ENCODE measurements around the gene ADNP. TPM values are rescaled to one million over a fixed set of nuclear protein-coding genes. Genes with fewer than 3 reads are reported as not detected.

Gene ADNP
- polyA plus RNA-seq, 1 donor from 2014 or later, result 78.5 TPM

GRCh38 chr20:50870561-50871161, 60.6 kb downstream of the ADNP start:
- H3K27ac ChIP-seq (ENCODE audit: low read length), result no peak overlapping the region
- no peaks in the 10 kb centered on the region for H3K79me2 ChIP-seq (replicated peaks; ENCODE audit: insufficient read depth, low read length)
- no peak overlapping the region for H2AFZ ChIP-seq (ENCODE audit: low read depth, low read length)
- peak overlapping the region; percentile 27 for H3K9ac ChIP-seq (ENCODE audit: low read length)
- H3K4me2 ChIP-seq (ENCODE audit: low read length), result no peak overlapping the region
- TF ChIP-seq TAF1 (IDR thresholded peaks at IDR 0.05; ENCODE audit: low read depth) (no peak), RAD21 (conservative IDR thresholded peaks at IDR 0.05) (no peak), EP300 (conservative IDR thresholded peaks at IDR 0.05; ENCODE audit: poor library complexity, severe bottlenecking) (no peak), REST (IDR thresholded peaks at IDR 0.05; ENCODE audit: borderline replicate concordance) (no peak)
- no peaks in the 10 kb centered on the region for H3K36me3 ChIP-seq (ENCODE audit: insufficient read depth, low read length)
- H3K9me3 ChIP-seq (ENCODE audit: low read length), result no peaks in the 10 kb centered on the region
- H3K9me2 ChIP-seq (ENCODE audit: insufficient read depth, low read length), result no peaks in the 10 kb centered on the region
- no peaks in the 10 kb centered on the region for H4K20me1 ChIP-seq (ENCODE audit: insufficient read depth)
- no peaks in the 10 kb centered on the region for H3K27me3 ChIP-seq (ENCODE audit: insufficient read depth, low read depth, low read length)
- H3F3A ChIP-seq (ENCODE audit: insufficient read depth, low read length, poor library complexity, severe bottlenecking), result no peaks in the 10 kb centered on the region
- no peak overlapping the region for H3K4me3 ChIP-seq (ENCODE audit: low read length)

- no peak overlapping the region for H3K4me3 ChIP-seq (ENCODE audit: low read length)
- TF ChIP-seq TAF1 (IDR thresholded peaks at IDR 0.05; ENCODE audit: low read depth), result no peak
- TF ChIP-seq MXI1 (conservative IDR thresholded peaks at IDR 0.05; ENCODE audit: poor library complexity, severe bottlenecking), result no peak
These were observed 62.4 kb downstream of the ADNP start for GRCh38 chr20:50868509-50869495.

GRCh38 chr20:50867805-50868204, 63.4 kb downstream of the ADNP start:
- no peaks in the 10 kb centered on the region for H3K9me2 ChIP-seq (ENCODE audit: insufficient read depth, low read length)
- no peak overlapping the region for H3K4me2 ChIP-seq (ENCODE audit: low read length)
- no peaks in the 10 kb centered on the region for H3K9me3 ChIP-seq (ENCODE audit: low read length)
- no peaks in the 10 kb centered on the region for H3K79me2 ChIP-seq (replicated peaks; ENCODE audit: insufficient read depth, low read length)
- H3K9ac ChIP-seq (ENCODE audit: low read length), result no peak overlapping the region
- no peaks in the 10 kb centered on the region for H4K20me1 ChIP-seq (ENCODE audit: insufficient read depth)
- H2AFZ ChIP-seq (ENCODE audit: low read depth, low read length), result no peak overlapping the region
- H3K36me3 ChIP-seq (ENCODE audit: insufficient read depth, low read length), result no peaks in the 10 kb centered on the region
- no peaks in the 10 kb centered on the region for H3F3A ChIP-seq (ENCODE audit: insufficient read depth, low read length, poor library complexity, severe bottlenecking)
- TF ChIP-seq RAD21 (conservative IDR thresholded peaks at IDR 0.05) (no peak), TAF1 (IDR thresholded peaks at IDR 0.05; ENCODE audit: low read depth) (no peak), MXI1 (conservative IDR thresholded peaks at IDR 0.05; ENCODE audit: poor library complexity, severe bottlenecking) (no peak), REST (IDR thresholded peaks at IDR 0.05; ENCODE audit: borderline replicate concordance) (no peak), SMC3 (conservative IDR thresholded peaks at IDR 0.05; ENCODE audit: poor library complexity) (no peak), EP300 (conservative IDR thresholded peaks at IDR 0.05; ENCODE audit: poor library complexity, severe bottlenecking) (no peak), EZH2 (IDR thresholded peaks at IDR 0.05; ENCODE audit: borderline replicate concordance, insufficient read depth, low read length, poor library complexity, severe bottlenecking) (no peak), POLR2AphosphoS5 (IDR thresholded peaks at IDR 0.05) (no peak), CTCF (IDR thresholded peaks at IDR 0.05; ENCODE audit: poor library complexity, severe bottlenecking) (no peak)
- H3K4me3 ChIP-seq (ENCODE audit: low read length), result no peak overlapping the region
- no peak overlapping the region for H3K27ac ChIP-seq (ENCODE audit: low read length)
- no peaks in the 10 kb centered on the region for H3K27me3 ChIP-seq (ENCODE audit: insufficient read depth, low read depth, low read length)

More at GRCh38 chr20:50868509-50869495, 62.4 kb downstream of the ADNP start:
- H3K27me3 ChIP-seq (ENCODE audit: insufficient read depth, low read depth, low read length), result no peaks in the 10 kb centered on the region
- H3K79me2 ChIP-seq (replicated peaks; ENCODE audit: insufficient read depth, low read length), result no peaks in the 10 kb centered on the region
- H3K9me2 ChIP-seq (ENCODE audit: insufficient read depth, low read length), result no peaks in the 10 kb centered on the region
- H4K20me1 ChIP-seq (ENCODE audit: insufficient read depth), result no peaks in the 10 kb centered on the region
- H3K36me3 ChIP-seq (ENCODE audit: insufficient read depth, low read length), result no peaks in the 10 kb centered on the region
- H2AFZ ChIP-seq (ENCODE audit: low read depth, low read length), result no peak overlapping the region
- H3K9ac ChIP-seq (ENCODE audit: low read length), result no peak overlapping the region
- no peak overlapping the region for H3K4me2 ChIP-seq (ENCODE audit: low read length)
- no peaks in the 10 kb centered on the region for H3F3A ChIP-seq (ENCODE audit: insufficient read depth, low read length, poor library complexity, severe bottlenecking)
- H3K9me3 ChIP-seq (ENCODE audit: low read length), result no peaks in the 10 kb centered on the region
- H3K27ac ChIP-seq (ENCODE audit: low read length), result no peak overlapping the region

Measured in neural cell (in vitro differentiated cells).